K562 (cell line): Measurements from ENCODE around the gene MAD1L1. TPM values are rescaled to one million over a fixed set of nuclear protein-coding genes. Genes with fewer than 3 reads are reported as not detected.
A peak's percentile ranks its signal among the peaks of the same experiment; 100 is the strongest.

Experiments
- ATAC-seq: fragments of 200-7000 bp; cut with Tn5 transposase; 3 replicates; pipeline ENCODE4 v1.9.1; 2020; ENCODE audit warnings: moderate library complexity
- BruUV-seq: library from RNA; stranded (reverse); fragments of 400-500 nt; replicated peaks from 2 replicates; lab custom pipeline; 2021; lab: Mats Ljungman, UMichigan
- CTCF ChIA-PET: fragments of 300-600 bp; formaldehyde crosslinking; extraction: SDS; loops from one replicate; lab custom pipeline; 2021; ENCODE audit warnings: low intra/inter-chr PET ratio; lab: Yijun Ruan, JAX
- POLR2A ChIA-PET: fragments of 300-600, 350-650 bp; sonication (Branson Sonifier 250); formaldehyde crosslinking; extraction: SDS; loops from one replicate; lab custom pipeline; 2021; ENCODE audit warnings: antibody characterized with exemption, inconsistent platforms; lab: Yijun Ruan, JAX
- DNase-seq, 4 experiments: peaks; one replicate each; pipeline versions ENCODE4 v3.0.0 to v3.0.0-alpha.2; 2011 to 2018; ENCODE audit warnings: low spot score in 3 of 4, mixed read lengths in 3 of 4; ENCODE audit errors: extremely low read depth in 1 of 4
- FAIRE-seq: peaks from 2 replicates; lab custom pipeline; 2011; peaks lifted over from hg19 to GRCh38; lab: Jason Lieb, UNC
- H2AFZ ChIP-seq: 2 replicates; pipeline ENCODE4 v1.6.0; 2011; ENCODE audit warnings: low read depth, low read length, control low read depth, inconsistent platforms
- H3K27ac ChIP-seq: fragments of 200-600 bp; 3 replicates; pipeline ENCODE4 v1.8.0; 2011; ENCODE audit warnings: low read depth, mild to moderate bottlenecking, control low read depth, inconsistent platforms, low read length, moderate library complexity, mixed read lengths; ENCODE audit errors: extremely low read depth
- H3K27me3 ChIP-seq, 2 experiments: fragments of 300-600 bp in 1 of 2; 2 replicates in 1 of 2; 3 replicates in 1 of 2; pipeline versions ENCODE4 v1.6.0 to v1.8.0; 2011; ENCODE audit warnings: inconsistent platforms in 2 of 2, low read length in 2 of 2, mild to moderate bottlenecking in 1 of 2, mixed read lengths in 1 of 2, moderate library complexity in 1 of 2; ENCODE audit not compliant: control insufficient read depth in 2 of 2, insufficient read depth in 2 of 2
- H3K36me3 ChIP-seq: fragments of 300-600 bp; 3 replicates; pipeline ENCODE4 v1.8.0; 2011; ENCODE audit warnings: mild to moderate bottlenecking, low read length, inconsistent platforms; ENCODE audit not compliant: control insufficient read depth, insufficient read depth
- H3K4me1 ChIP-seq, 2 experiments: fragments of 200-600 bp in 1 of 2; replicated peaks in 1 of 2; 2 replicates in 1 of 2; 3 replicates in 1 of 2; pipeline versions ENCODE4 v1.5.1 to v1.8.0; 2011; ENCODE audit warnings: inconsistent platforms in 2 of 2, low read length in 2 of 2, mild to moderate bottlenecking in 1 of 2, mixed read lengths in 1 of 2, moderate library complexity in 1 of 2; ENCODE audit not compliant: control insufficient read depth in 2 of 2, insufficient read depth in 2 of 2
- H3K4me2 ChIP-seq: 2 replicates; pipeline ENCODE4 v1.6.1; 2011; ENCODE audit warnings: low read length, control low read depth, inconsistent platforms, mixed read lengths; ENCODE audit not compliant: insufficient read depth
- H3K4me3 ChIP-seq: fragments of 200-600 bp; sonication (generic), shearing (Covaris generic); 2 replicates; pipeline ENCODE4 v1.5.1; 2016; ENCODE audit warnings: control low read depth, inconsistent platforms
- H3K79me2 ChIP-seq: fragments of 200-600 bp; 3 replicates; pipeline ENCODE4 v1.8.0; 2011; ENCODE audit warnings: low read length, inconsistent platforms; ENCODE audit not compliant: control insufficient read depth, insufficient read depth
- H3K9ac ChIP-seq, 2 experiments: 2 replicates each; pipeline versions ENCODE4 v1.6.0 to v1.6.1; 2011; ENCODE audit warnings: low read depth in 2 of 2, low read length in 2 of 2, control low read depth in 1 of 2, inconsistent platforms in 1 of 2, mild to moderate bottlenecking in 1 of 2, mixed read lengths in 1 of 2; ENCODE audit not compliant: insufficient read depth in 1 of 2
- H3K9me1 ChIP-seq: one replicate; pipeline ENCODE4 v1.6.0; 2011; ENCODE audit warnings: inconsistent platforms, mild to moderate bottlenecking, low read length, moderate library complexity; ENCODE audit not compliant: control insufficient read depth, insufficient read depth
- H3K9me3 ChIP-seq: replicated peaks from 2 replicates; pipeline ENCODE4 v1.5.1; 2011; ENCODE audit warnings: low read depth, low read length, inconsistent platforms; ENCODE audit not compliant: control insufficient read depth, insufficient read depth
- H4K20me1 ChIP-seq: replicated peaks from 2 replicates; pipeline ENCODE4 v1.6.1; 2011; ENCODE audit warnings: low read length, inconsistent platforms, mixed read lengths; ENCODE audit not compliant: control insufficient read depth, insufficient read depth
- ELF1 ChIP-seq: fragments of 200-800 bp; sonication (Bioruptor generic); IDR thresholded peaks from 2 replicates; pipeline ENCODE4 v1.6.1; 2016; ENCODE audit warnings: missing genetic modification characterization, missing compliant biosample characterization
- EP400 ChIP-seq: fragments of 450-650 bp; IDR thresholded peaks from 2 replicates; pipeline ENCODE4 v1.6.1; 2017; ENCODE audit warnings: antibody characterized with exemption, mild to moderate bottlenecking, moderate library complexity
- PHF20 ChIP-seq: fragments of 450-650 bp; IDR thresholded peaks from 2 replicates; pipeline ENCODE4 v1.6.1; 2018; ENCODE audit not compliant: partially characterized antibody
- RBFOX2 ChIP-seq: fragments of 200-400 bp; formaldehyde crosslinking; IDR thresholded peaks from 2 replicates; pipeline ENCODE4 v1.6.1; 2017; ENCODE audit warnings: low read depth, mild to moderate bottlenecking, low read length, moderate library complexity
- RBM15 ChIP-seq: fragments of 200-400 bp; formaldehyde crosslinking; IDR thresholded peaks from 2 replicates; pipeline ENCODE4 v1.6.1; 2018; ENCODE audit warnings: mild to moderate bottlenecking, low read length, moderate library complexity; ENCODE audit not compliant: insufficient read depth
- RFX1 ChIP-seq: fragments of 450-650 bp; IDR thresholded peaks from 2 replicates; pipeline ENCODE4 v1.6.1; 2016; ENCODE audit warnings: mild to moderate bottlenecking, moderate library complexity
- TCF7L2 ChIP-seq: fragments of 150-350 bp; IDR thresholded peaks from 2 replicates; pipeline ENCODE4 v1.6.1; 2016; ENCODE audit warnings: low read depth, mild to moderate bottlenecking, low read length, moderate library complexity
- TSC22D4 ChIP-seq: fragments of 450-650 bp; IDR thresholded peaks from 2 replicates; pipeline ENCODE4 v1.6.1; 2016; ENCODE audit warnings: missing genetic modification characterization, missing biosample characterization, control low read depth
- U2AF2 ChIP-seq: fragments of 200-400 bp; formaldehyde crosslinking; optimal IDR thresholded peaks from 2 replicates; pipeline ENCODE3; 2017; ENCODE audit warnings: low read depth, mild to moderate bottlenecking, low read length
- ZNF354B ChIP-seq: fragments of 250-450 bp; sonication (Bioruptor Pico); IDR thresholded peaks from 2 replicates; pipeline ENCODE4 v1.4.0; 2020
- ZNF57 ChIP-seq: fragments of 450-650 bp; formaldehyde crosslinking; IDR thresholded peaks from 2 replicates; pipeline ENCODE4 v1.4.0; 2020; ENCODE audit warnings: mild to moderate bottlenecking, moderate library complexity
- ZNF583 ChIP-seq: fragments of 250-450 bp; sonication (Bioruptor Pico); IDR thresholded peaks from 2 replicates; pipeline ENCODE4 v1.4.0; 2020
- ZNF592 ChIP-seq: fragments of 450-650 bp; IDR thresholded peaks from 2 replicates; pipeline ENCODE4 v1.6.1; 2017; ENCODE audit warnings: antibody characterized with exemption, mild to moderate bottlenecking
- ZNF785 ChIP-seq: fragments of 250-450 bp; sonication (Bioruptor Pico); IDR thresholded peaks from 2 replicates; pipeline ENCODE4 v1.4.0; 2020; ENCODE audit warnings: mild to moderate bottlenecking
- WGBS: fragments of 100-300 bp; shearing (Covaris generic); methylation state at CpG from one replicate; pipeline ENCODE4 v1.1.6; 2016; ENCODE audit warnings: low coverage, mixed read lengths; ENCODE audit not compliant: insufficient coverage; ENCODE audit errors: missing lambda C conversion rate; 5-methylcytosine and 5-hydroxymethylcytosine counted together
- in situ Hi-C: fragments of 300-500 bp; cut with MboI; formaldehyde crosslinking; loops from 4 replicates; pipeline ENCODE4 v1.15.0; 2018; ENCODE audit warnings: inconsistent platforms, mixed read lengths
- intact Hi-C: fragments of 100-400 bp; cut with micrococcal nuclease; formaldehyde crosslinking; loops from 2 replicates; pipeline ENCODE4 v1.14.2; 2022
- polyA plus RNA-seq, 8 experiments: library from polyadenylated mRNA; depleted of rRNA in 4 of 8; stranded (reverse) in 5 of 8; unstranded in 3 of 8; fragments of >200 nt; fragmentation: Nextera tagmentation in 2 of 8; fragmentation: Illumina TruSeq in 1 of 8; extraction: Ambion mirVana in 2 of 8; extraction: Trizol in 1 of 8; gene quantifications; 2 replicates each; pipeline versions ENCODE4 v1.2.1 to v1.2.3, GENCODE V29; 2011 to 2014; ENCODE audit warnings: inconsistent platforms in 1 of 8, missing spikeins in 1 of 8
- total RNA-seq, 7 experiments: library from RNA; depleted of rRNA in 6 of 7; stranded (reverse); fragments of >200 nt in 6 of 7; fragmentation: Illumina TruSeq in 2 of 7; extraction: Trizol in 2 of 7; gene quantifications; 2 replicates each; pipeline versions ENCODE4 v1.2.1 to v1.2.3, GENCODE V29; 2011 to 2021; ENCODE audit warnings: low replicate concordance in 1 of 7

The MAD1L1 gene
- total and polyA plus RNA-seq, 9 of the 15 experiments (the other 6 are each of a cell fraction or from before 2014, with no cell fraction given): 1.7 to 89.7 (median 18.0) TPM

GRCh38 chr7:1993776-1994740 is 238.7 kb downstream of the MAD1L1 start:
- Histone ChIP-seq H3K79me2 (no peaks in the 10 kb centered on the region), H4K20me1 (no peaks in the 10 kb centered on the region), H3K9me3 (no peaks in the 10 kb centered on the region), H3K9ac (peak overlapping the region in 1 of 2 experiments; percentile 22; a peak in 1 of 4 replicates), H3K4me2 (no peak overlapping the region), H2AFZ (no peak overlapping the region), H3K27ac (no peak overlapping the region), H3K27me3 (no peaks in the 10 kb centered on the region), H3K4me1 (peaks cover 0 to 34% of the 10 kb centered on the region in 2 experiments; a peak in 2 of 5 replicates), H3K36me3 (no peaks in the 10 kb centered on the region), H3K9me1 (peaks cover 5% of the 10 kb centered on the region), H3K4me3 (no peak overlapping the region)
- in situ Hi-C loops: no loop called here
- no peak for DNase-seq
- ChIA-PET POLR2A (interaction anchor here (1.0 to 1.9 kb wide), 2 partner anchors 11 to 12 kb away, joined by 4 to 5 read pairs; no protein-coding TSS in a partner anchor), CTCF (no interaction called here)
- BruUV-seq: no TSS peak
- ATAC-seq: no peak
- 75% methylated on average over 24 of the region's 27 CpGs for WGBS
- no peak for FAIRE-seq
- TF ChIP-seq ELF1 (tag) (no peak), PHF20 (no peak), U2AF2 (no peak), ZNF592 (no peak), RBFOX2 (no peak), ZNF354B (CRISPR knock-in tag) (no peak), TCF7L2 (no peak), RBM15 (no peak), ZNF57 (CRISPR knock-in tag) (no peak), RFX1 (no peak), TSC22D4 (tag) (no peak), ZNF785 (no peak), EP400 (no peak), ZNF583 (CRISPR knock-in tag) (no peak)
- intact Hi-C loops: no loop called here
